ENCODE measurements around the gene ABT1. TPM values are rescaled to one million over a fixed set of nuclear protein-coding genes. Genes with fewer than 3 reads are reported as not detected.

ABT1 gene
- polyA plus RNA-seq, 6 donors from 2014 or later: 42.7 to 74.2 (median 49.0) TPM

GRCh38 chr6:26629359-26629758 lies 32.6 kb downstream of the ABT1 start:
- peaks cover 7 to 15% of the 10 kb centered on the region in 2 donors for H3K36me3 Mint-ChIP-seq
- H3K27me3 Mint-ChIP-seq: no peaks in the 10 kb centered on the region
- H3K9me3 Mint-ChIP-seq: peaks cover 0 to 14% (median 10%) of the 10 kb centered on the region in 7 donors
- H3K4me3 Mint-ChIP-seq: no peak overlapping the region
- ATAC-seq (ENCODE audit: low read depth in 2 of 2): no peak
- H3K27ac Mint-ChIP-seq: no peak overlapping the region
- no peak for DNase-seq
- H3K4me1 Mint-ChIP-seq: no peaks in the 10 kb centered on the region

DNA sequence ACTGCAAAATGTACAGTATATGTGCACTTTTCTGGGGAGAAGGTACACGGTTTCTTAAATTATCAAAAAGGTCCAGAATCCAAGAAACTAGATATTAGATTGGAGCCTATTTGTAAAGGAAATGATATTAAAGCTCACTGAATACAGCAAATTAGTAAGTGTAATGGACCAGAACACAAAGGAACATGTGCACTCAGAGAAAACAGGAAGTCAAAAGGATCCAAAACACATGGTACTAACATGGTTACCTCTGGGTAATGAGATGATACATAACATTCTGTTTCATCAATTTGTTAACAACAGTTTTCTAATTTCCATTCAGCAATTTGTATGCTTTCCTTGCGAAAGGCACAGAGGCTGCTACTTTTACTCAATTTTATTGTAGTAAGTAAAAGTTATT lies 44.1 kb downstream of the ABT1 start:
- Mint-ChIP-seq H3K9me3 (peaks cover 21 to 54% (median 50%) of the 10 kb centered on the region in 7 donors), H3K4me3 (peak overlapping the region in 1 of 8 donors; percentile 25), H3K27ac (peak overlapping the region in 1 of 6 donors; percentile 67), H3K4me1 (peaks cover 15 to 31% (median 23%) of the 10 kb centered on the region in 3 donors), H3K36me3 (peaks cover 58 to 61% of the 10 kb centered on the region in 2 donors), H3K27me3 (no peaks in the 10 kb centered on the region)
- DNase-seq (no peak), ATAC-seq (ENCODE audit: low read depth in 2 of 2) (peak; percentile 54 to 70)

DNA sequence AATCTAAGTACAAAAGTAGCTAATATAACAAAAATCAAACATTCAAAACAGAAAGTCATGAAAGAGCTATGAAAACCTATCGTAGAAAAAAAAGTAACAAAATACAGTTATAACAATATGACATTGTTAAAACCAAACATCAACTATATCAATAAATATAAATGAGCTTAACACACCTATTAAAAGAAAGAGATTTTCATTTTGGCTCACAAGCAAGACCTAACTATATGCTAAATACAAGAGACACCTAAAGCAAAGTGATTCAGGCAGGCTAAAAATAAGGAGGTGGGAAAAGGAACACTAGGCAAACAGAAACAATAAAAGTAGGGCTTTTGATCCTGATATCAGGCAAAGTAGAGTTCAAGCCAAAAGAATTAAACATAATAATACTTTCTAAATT lies 49.3 kb downstream of the ABT1 start:
- Mint-ChIP-seq H3K4me1 (peaks cover 8 to 23% (median 14%) of the 10 kb centered on the region in 3 donors), H3K4me3 (no peak overlapping the region), H3K9me3 (peaks cover 9 to 49% (median 33%) of the 10 kb centered on the region in 7 donors), H3K27me3 (no peaks in the 10 kb centered on the region), H3K36me3 (peaks cover 40 to 64% of the 10 kb centered on the region in 2 donors), H3K27ac (no peak overlapping the region)
- DNase-seq (no peak), ATAC-seq (ENCODE audit: low read depth in 2 of 2) (no peak)

Other genes starting within 250 kb of the ABT1 start
- gene BTN3A2, start 231.8 kb upstream of the ABT1 start, polyA plus RNA-seq (ENCODE audit: low read depth in 6 of 6): 100 to 1,000 TPM in 1 of 6 donors, 10 to 100 TPM in 5; 26.7 to 112 (median 51.7) TPM
- 10 to 100 TPM; 37.9 to 63.8 (median 45.1) TPM for gene BTN2A2, start 213.8 kb upstream of the ABT1 start, polyA plus RNA-seq (ENCODE audit: low read depth in 6 of 6)
- 10 to 100 TPM; 14.0 to 30.0 (median 19.2) TPM for gene BTN3A1, start 194.7 kb upstream of the ABT1 start, polyA plus RNA-seq (ENCODE audit: low read depth in 6 of 6)
- 10 to 100 TPM; 20.3 to 39.2 (median 27.3) TPM for gene BTN3A3, start 156.4 kb upstream of the ABT1 start, polyA plus RNA-seq (ENCODE audit: low read depth in 6 of 6)
- gene BTN2A1, start 139.0 kb upstream of the ABT1 start, polyA plus RNA-seq (ENCODE audit: low read depth in 6 of 6): 10 to 100 TPM in 5 of 6 donors, 1 to 10 TPM in 1; 8.4 to 21.4 (median 13.0) TPM
- gene BTN1A1, start 96.7 kb upstream of the ABT1 start, polyA plus RNA-seq (ENCODE audit: low read depth in 6 of 6): under 1 TPM in 2 of 6 donors, not detected in 4; 0.19 to 0.25 TPM
- gene HMGN4, start 58.6 kb upstream of the ABT1 start, polyA plus RNA-seq (ENCODE audit: low read depth in 6 of 6): 100 to 1,000 TPM; 127 to 198 (median 172) TPM
- 10 to 100 TPM in 2 of 6 donors, 1 to 10 TPM in 4; 8.0 to 10.9 (median 9.0) TPM for gene ZNF322, start 62.8 kb downstream of the ABT1 start, polyA plus RNA-seq (ENCODE audit: low read depth in 6 of 6)